Heart left ventricle (tissue), 13 donors: ENCODE data around the gene HCN4.

Experiments used
- CTCF ChIP-seq, 12 donors: fragments of 200-600 bp; sonication (generic) in 4 of 12; IDR thresholded peaks; one replicate each; pipeline versions ENCODE4 v1.5.0 to v1.8.0; 2018 to 2022; ENCODE audit warnings: antibody characterized with exemption in 12 of 12, mild to moderate bottlenecking in 5 of 12
- POLR2A ChIP-seq, 2 donors: fragments of 450-650 bp; IDR thresholded peaks; one replicate each; pipeline ENCODE4 v1.6.1; 2017; ENCODE audit warnings: antibody characterized with exemption in 2 of 2, mild to moderate bottlenecking in 2 of 2, moderate library complexity in 2 of 2
- donor health status: ischemic (EF 13 %, LVEDD 7.1; RV severe dilation, severe dysfunction).
- donor health status: DM: no; HTN: yes; CAD: no.
- donor health status: DM: no; HTN: no; CAD: no.
- donor health status: ischemic (EF 25% LVEDD 6.9; RV normal size, moderate dysfunction).
- donor health status: ischemic (EF 25% LVEDD 5.7; RV mildly dilated, moderate dysfunction).
- donor health status: ischemic (EF 35%, LVEDD 5.7; RV mildly dilated, moderate dysfunction).
- donor health status: nonischemic (EF 11% LVEDD 7.7; RV severe dilation, severe dysfunction).
- donor health status: DM: yes; HTN: yes; CAD: no.
- donor health status: PGD.
- donor health status: ischemic (EF 29% LVEDD 5.4; RV normal size, mild dysfunction).
- donor health status: nonischemic (EF 23%, LVEDD 6.1; RV moderate dilation, normal function).

DNA sequence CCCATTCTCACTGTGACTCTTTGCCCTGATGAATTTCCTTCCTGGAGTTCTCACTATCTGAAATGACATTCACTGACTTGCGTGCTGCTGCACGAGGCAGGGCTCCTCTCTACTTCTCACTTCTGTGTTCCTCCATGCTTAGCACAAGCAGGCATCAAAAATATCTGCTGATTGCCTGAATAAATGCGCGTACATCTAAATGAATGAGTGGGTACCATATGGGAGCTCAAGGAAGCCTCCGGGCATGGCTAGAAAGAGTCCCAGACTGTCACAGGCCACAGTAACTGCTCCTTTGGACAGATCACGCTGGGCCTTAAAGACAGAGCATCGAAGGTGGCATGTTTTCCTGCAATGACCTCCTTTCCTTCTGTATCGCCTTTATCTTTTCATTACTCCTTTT, 31.6 kb downstream of the HCN4 start:
- no peak for TF ChIP-seq POLR2A (IDR thresholded peaks at IDR 0.05)
- no peak for TF ChIP-seq CTCF (IDR thresholded peaks at IDR 0.05)
